ENCODE data around the gene GID8. TPM values are rescaled to one million over a fixed set of nuclear protein-coding genes. Genes with fewer than 3 reads are reported as not detected.

Gene GID8
- total RNA-seq, 1 experiment from 2014 or later = 40.2 TPM

- Histone ChIP-seq H3K36me3 (ENCODE audit: insufficient read depth, low read length, poor library complexity, severe bottlenecking) (no peaks in the 10 kb centered on the region), H3K27me3 (replicated peaks; ENCODE audit: insufficient read depth, low read depth, low read length, poor library complexity) (peaks cover 24% of the 10 kb centered on the region), H3K9me3 (ENCODE audit: low read depth, low read length, poor library complexity, severe bottlenecking) (no peaks in the 10 kb centered on the region), H3K4me1 (ENCODE audit: insufficient read depth, low read length, poor library complexity, severe bottlenecking) (peaks cover 16% of the 10 kb centered on the region), H3K4me3 (ENCODE audit: low read depth, low read length, poor library complexity, severe bottlenecking) (no peak overlapping the region), H3K27ac (ENCODE audit: low read depth, low read length, poor library complexity, severe bottlenecking) (no peak overlapping the region)
- ChIA-PET CTCF (no interaction called here), POLR2A (ENCODE audit: low non-redundant PET) (no interaction called here)
- no peak for DNase-seq (ENCODE audit: low spot score)
- intact Hi-C loops (cut with micrococcal nuclease; ENCODE audit: unreplicated experiment) = no loop called here
- no peak for TF ChIP-seq CTCF (conservative IDR thresholded peaks at IDR 0.05; ENCODE audit: low read depth, low read length)
- BruUV-seq (replicated peaks) = no TSS peak
Observed at GRCh38 chr20:62982124-62983075, 44.5 kb downstream of the GID8 start.

- ChIA-PET POLR2A (ENCODE audit: low non-redundant PET) (no interaction called here), CTCF (no interaction called here)
- H3K9me3 ChIP-seq (ENCODE audit: low read depth, low read length, poor library complexity, severe bottlenecking) = no peaks in the 10 kb centered on the region
- H3K4me3 ChIP-seq (ENCODE audit: low read depth, low read length, poor library complexity, severe bottlenecking) = no peak overlapping the region
- no peaks in the 10 kb centered on the region for H3K36me3 ChIP-seq (ENCODE audit: insufficient read depth, low read length, poor library complexity, severe bottlenecking)
- peaks cover 16% of the 10 kb centered on the region for H3K4me1 ChIP-seq (ENCODE audit: insufficient read depth, low read length, poor library complexity, severe bottlenecking)
- BruUV-seq (replicated peaks) = no TSS peak
- TF ChIP-seq CTCF (conservative IDR thresholded peaks at IDR 0.05; ENCODE audit: low read depth, low read length) (no peak), EZH2 (IDR thresholded peaks at IDR 0.05; ENCODE audit: borderline replicate concordance, low read depth, low read length, poor library complexity, severe bottlenecking) (no peak)
- no peak overlapping the region for H3K27ac ChIP-seq (ENCODE audit: low read depth, low read length, poor library complexity, severe bottlenecking)
- peaks cover 24% of the 10 kb centered on the region for H3K27me3 ChIP-seq (replicated peaks; ENCODE audit: insufficient read depth, low read depth, low read length, poor library complexity)
- intact Hi-C loops (cut with micrococcal nuclease; ENCODE audit: unreplicated experiment) = no loop called here
- no peak for DNase-seq (ENCODE audit: low spot score)
Observed at GRCh38 chr20:62983210-62983609, 45.3 kb downstream of the GID8 start.

GRCh38 chr20:62984666-62985443, 46.9 kb downstream of the GID8 start:
- Histone ChIP-seq H3K27me3 (replicated peaks; ENCODE audit: insufficient read depth, low read depth, low read length, poor library complexity) (peaks cover 16% of the 10 kb centered on the region), H3K4me3 (ENCODE audit: low read depth, low read length, poor library complexity, severe bottlenecking) (no peak overlapping the region), H3K9me3 (ENCODE audit: low read depth, low read length, poor library complexity, severe bottlenecking) (no peaks in the 10 kb centered on the region), H3K4me1 (ENCODE audit: insufficient read depth, low read length, poor library complexity, severe bottlenecking) (peaks cover 16% of the 10 kb centered on the region), H3K36me3 (ENCODE audit: insufficient read depth, low read length, poor library complexity, severe bottlenecking) (no peaks in the 10 kb centered on the region), H3K27ac (ENCODE audit: low read depth, low read length, poor library complexity, severe bottlenecking) (no peak overlapping the region)
- no peak for TF ChIP-seq EZH2 (IDR thresholded peaks at IDR 0.05; ENCODE audit: borderline replicate concordance, low read depth, low read length, poor library complexity, severe bottlenecking)
- no peak for TF ChIP-seq CTCF (conservative IDR thresholded peaks at IDR 0.05; ENCODE audit: low read depth, low read length)
- BruUV-seq (replicated peaks) = no TSS peak
- no peak for DNase-seq (ENCODE audit: low spot score)
- POLR2A ChIA-PET (ENCODE audit: low non-redundant PET) = interaction anchor here (0.6 kb wide), 1 partner anchor 35 kb away, joined by 3 read pairs; no protein-coding TSS in a partner anchor
- intact Hi-C loops (cut with micrococcal nuclease; ENCODE audit: unreplicated experiment) = no loop called here
- CTCF ChIA-PET = no interaction called here

All from A673 (cell line).